H1 (cell line): ENCODE measurements around the gene HOMER2. TPM values are rescaled to one million over a fixed set of nuclear protein-coding genes. Genes with fewer than 3 reads are reported as not detected.

ENCODE experiments used
- CTCF ChIA-PET: fragments of 300-600 bp; sonication (Branson Sonifier 250); formaldehyde crosslinking; loops from one replicate; lab custom pipeline; 2021; ENCODE audit not compliant: partially characterized antibody; lab: Charles Lee
- POLR2A ChIA-PET: fragments of 300-600 bp; sonication (Branson Sonifier 250); formaldehyde crosslinking; loops from one replicate; lab custom pipeline; 2021; ENCODE audit warnings: inconsistent platforms; ENCODE audit not compliant: partially characterized antibody; lab: Charles Lee
- DNase-seq, 2 experiments: peaks; one replicate each; pipeline versions ENCODE4 v3.0.0 to v3.0.0-alpha.2; 2010 to 2022; ENCODE audit warnings: low spot score in 2 of 2, low read depth in 1 of 2, mixed read lengths in 1 of 2
- FAIRE-seq: peaks from 2 replicates; lab custom pipeline; 2011; peaks lifted over from hg19 to GRCh38; lab: Jason Lieb, UNC
- H2AFZ ChIP-seq: 2 replicates; pipeline ENCODE4 v1.8.1; 2012; ENCODE audit warnings: low read length, inconsistent platforms
- H2AK5ac ChIP-seq: 2 replicates; pipeline ENCODE4 v1.6.1; 2013; ENCODE audit warnings: low read depth, low read length
- H2BK120ac ChIP-seq: replicated peaks from 2 replicates; pipeline ENCODE3; 2013; ENCODE audit warnings: low read depth, low read length, inconsistent platforms
- H2BK12ac ChIP-seq: 2 replicates; pipeline ENCODE4 v1.6.1; 2013; ENCODE audit warnings: low read depth, low read length
- H2BK15ac ChIP-seq: 2 replicates; pipeline ENCODE4 v1.6.1; 2013; ENCODE audit warnings: low read length
- H2BK20ac ChIP-seq: 2 replicates; pipeline ENCODE4 v1.6.1; 2013; ENCODE audit warnings: low read length
- H2BK5ac ChIP-seq: 2 replicates; pipeline ENCODE4 v1.6.1; 2013; ENCODE audit warnings: low read depth, low read length
- H3K14ac ChIP-seq: 2 replicates; pipeline ENCODE4 v1.6.1; 2013; ENCODE audit warnings: inconsistent platforms; ENCODE audit not compliant: insufficient read length
- H3K18ac ChIP-seq: 2 replicates; pipeline ENCODE4 v1.6.1; 2013; ENCODE audit warnings: low read length; ENCODE audit errors: extremely low read depth
- H3K23ac ChIP-seq: 2 replicates; pipeline ENCODE4 v1.6.1; 2013; ENCODE audit warnings: inconsistent platforms; ENCODE audit not compliant: insufficient read length
- H3K23me2 ChIP-seq: 2 replicates; pipeline ENCODE4 v1.6.1; 2013; ENCODE audit warnings: low read depth, low read length
- H3K27ac ChIP-seq: 2 replicates; pipeline ENCODE4 v1.6.1; 2011; ENCODE audit warnings: low read depth, low read length, inconsistent platforms
- H3K27me3 ChIP-seq, 4 experiments: replicated peaks in 1 of 4; 1 replicate in 1 of 4; 2 replicates in 3 of 4; pipeline versions ENCODE4 v1.6.1 to v1.8.1; 2011 to 2013; ENCODE audit warnings: low read length in 3 of 4, mild to moderate bottlenecking in 3 of 4, inconsistent platforms in 2 of 4, mixed read lengths in 2 of 4, moderate library complexity in 1 of 4; ENCODE audit not compliant: control insufficient read depth in 3 of 4, insufficient read depth in 3 of 4; ENCODE audit errors: extremely low read depth in 1 of 4
- H3K36me3 ChIP-seq, 4 experiments: 2 replicates each; pipeline versions ENCODE4 v1.6.1 to v1.8.1; 2011 to 2013; ENCODE audit warnings: mild to moderate bottlenecking in 4 of 4, low read length in 3 of 4, moderate library complexity in 2 of 4, control low read depth in 1 of 4, inconsistent platforms in 1 of 4; ENCODE audit not compliant: insufficient read depth in 4 of 4, control insufficient read depth in 2 of 4
- H3K4ac ChIP-seq: replicated peaks from 2 replicates; pipeline ENCODE3; 2013; ENCODE audit warnings: low read length, low read depth, mixed read lengths, inconsistent platforms; ENCODE audit not compliant: insufficient read length
- H3K4me1 ChIP-seq, 4 experiments: replicated peaks in 1 of 4; 1 replicate in 1 of 4; 2 replicates in 3 of 4; pipeline versions ENCODE4 v1.6.1 to v1.8.1; 2011 to 2013; ENCODE audit warnings: low read length in 3 of 4, inconsistent platforms in 2 of 4, mixed read lengths in 1 of 4; ENCODE audit not compliant: insufficient read depth in 4 of 4, control insufficient read depth in 3 of 4
- H3K4me2 ChIP-seq, 2 experiments: 2 replicates each; pipeline versions ENCODE4 v1.6.1 to v1.8.1; 2011 to 2013; ENCODE audit warnings: low read depth in 2 of 2, low read length in 2 of 2, control low read depth in 1 of 2, inconsistent platforms in 1 of 2, mild to moderate bottlenecking in 1 of 2; ENCODE audit not compliant: insufficient read depth in 1 of 2
- H3K4me3 ChIP-seq, 4 experiments: fragments of 200-600, 300-600 bp in 1 of 4; sonication (generic), shearing (Covaris generic), sonication (Bioruptor Twin) in 1 of 4; 2 replicates each; pipeline versions ENCODE4 v1.5.1 to v1.8.1; 2011 to 2016; ENCODE audit warnings: low read length in 4 of 4, low read depth in 3 of 4, control low read depth in 2 of 4, inconsistent platforms in 2 of 4, mild to moderate bottlenecking in 2 of 4, mixed read lengths in 1 of 4, moderate library complexity in 1 of 4; ENCODE audit not compliant: insufficient read depth in 2 of 4; ENCODE audit errors: extremely low read depth in 1 of 4
- H3K56ac ChIP-seq: replicated peaks from 2 replicates; pipeline ENCODE3; 2013; ENCODE audit warnings: low read depth, mild to moderate bottlenecking, mixed read lengths, low read length, inconsistent platforms; ENCODE audit not compliant: insufficient read length
- H3K79me1 ChIP-seq: 2 replicates; pipeline ENCODE4 v1.6.1; 2013; ENCODE audit warnings: low read depth, low read length, control low read depth
- H3K79me2 ChIP-seq, 2 experiments: 2 replicates each; pipeline versions ENCODE4 v1.6.1 to v1.8.1; 2012 to 2013; ENCODE audit warnings: low read length in 2 of 2, mild to moderate bottlenecking in 2 of 2, inconsistent platforms in 1 of 2; ENCODE audit not compliant: insufficient read depth in 2 of 2, control insufficient read depth in 1 of 2
- H3K9ac ChIP-seq, 4 experiments: replicated peaks in 1 of 4; 1 replicate in 1 of 4; 2 replicates in 3 of 4; pipeline versions ENCODE4 v1.6.1 to v1.8.1; 2011 to 2013; ENCODE audit warnings: low read depth in 3 of 4, low read length in 3 of 4, control low read depth in 2 of 4, mild to moderate bottlenecking in 2 of 4, moderate library complexity in 2 of 4, inconsistent platforms in 1 of 4; ENCODE audit errors: extremely low read depth in 1 of 4
- H3K9me3 ChIP-seq, 2 experiments: 2 replicates each; pipeline versions ENCODE4 v1.6.1 to v1.8.1; 2012 to 2013; ENCODE audit warnings: mild to moderate bottlenecking in 2 of 2, moderate library complexity in 2 of 2, control low read depth in 1 of 2, inconsistent platforms in 1 of 2, low read depth in 1 of 2, low read length in 1 of 2, mixed read lengths in 1 of 2; ENCODE audit not compliant: insufficient read depth in 2 of 2
- H4K20me1 ChIP-seq, 2 experiments: replicated peaks in 1 of 2; 2 replicates each; pipeline versions ENCODE3 to v1.8.1; 2011 to 2013; ENCODE audit warnings: inconsistent platforms in 2 of 2, low read length in 2 of 2, mild to moderate bottlenecking in 1 of 2; ENCODE audit not compliant: insufficient read depth in 2 of 2, control insufficient read depth in 1 of 2
- H4K5ac ChIP-seq: 2 replicates; pipeline ENCODE4 v1.6.1; 2013; ENCODE audit warnings: low read length, low read depth, mixed read lengths, inconsistent platforms; ENCODE audit not compliant: insufficient read length
- H4K8ac ChIP-seq: 2 replicates; pipeline ENCODE4 v1.8.0; 2013; ENCODE audit warnings: mild to moderate bottlenecking, moderate library complexity, low read length, inconsistent platforms; ENCODE audit not compliant: insufficient read depth; ENCODE audit errors: extremely low read depth
- H4K91ac ChIP-seq: replicated peaks from 2 replicates; pipeline ENCODE3; 2013; ENCODE audit warnings: low read length, mixed read lengths, inconsistent platforms; ENCODE audit not compliant: insufficient read length
- CTBP2 ChIP-seq: IDR thresholded peaks from 2 replicates; pipeline ENCODE4 v1.7.0; 2011; ENCODE audit warnings: borderline replicate concordance, mild to moderate bottlenecking, moderate library complexity, mixed read lengths, low read length; ENCODE audit not compliant: insufficient read depth, insufficient read length
- EGR1 ChIP-seq: IDR thresholded peaks from 2 replicates; pipeline ENCODE4 v1.6.1; 2011; ENCODE audit warnings: low read depth, low read length, borderline replicate concordance
- EP300 ChIP-seq, 2 experiments: IDR thresholded peaks; 1 replicate in 1 of 2; 2 replicates in 1 of 2; pipeline ENCODE4 v1.6.1; 2011 to 2012; ENCODE audit warnings: low read depth in 2 of 2, low read length in 2 of 2, mild to moderate bottlenecking in 2 of 2, borderline replicate concordance in 1 of 2, inconsistent platforms in 1 of 2, moderate library complexity in 1 of 2
- MAFK ChIP-seq: IDR thresholded peaks from 2 replicates; pipeline ENCODE4 v1.6.1; 2012; ENCODE audit warnings: low read depth, mild to moderate bottlenecking, improper control_type of control experiment, low read length
- NRF1 ChIP-seq: IDR thresholded peaks from 2 replicates; pipeline ENCODE4 v1.6.1; 2011; ENCODE audit warnings: mild to moderate bottlenecking, low read depth, low read length, improper control_type of control experiment
- POLR2AphosphoS5 ChIP-seq: IDR thresholded peaks from 2 replicates; pipeline ENCODE4 v1.6.1; 2011; ENCODE audit warnings: low read depth, low read length
- RAD21 ChIP-seq, 2 experiments: IDR thresholded peaks in 1 of 2; conservative IDR thresholded peaks in 1 of 2; 2 replicates each; pipeline ENCODE4 v1.6.1; 2011; ENCODE audit warnings: low read depth in 2 of 2, low read length in 2 of 2, improper control_type of control experiment in 1 of 2, inconsistent platforms in 1 of 2, mild to moderate bottlenecking in 1 of 2, moderate library complexity in 1 of 2
- RXRA ChIP-seq: IDR thresholded peaks from 2 replicates; pipeline ENCODE4 v1.6.1; 2011; ENCODE audit warnings: low read depth, mild to moderate bottlenecking, low read length, moderate library complexity; ENCODE audit not compliant: insufficient read depth
- SIN3A ChIP-seq, 2 experiments: IDR thresholded peaks in 1 of 2; conservative IDR thresholded peaks in 1 of 2; 2 replicates each; pipeline ENCODE4 v1.6.1; 2011 to 2012; ENCODE audit warnings: low read length in 2 of 2, improper control_type of control experiment in 1 of 2, low read depth in 1 of 2, mild to moderate bottlenecking in 1 of 2
- SIRT6 ChIP-seq: IDR thresholded peaks from one replicate; pipeline ENCODE4 v1.7.1; 2012; ENCODE audit warnings: low read length, inconsistent platforms
- SIX5 ChIP-seq: IDR thresholded peaks from 2 replicates; pipeline ENCODE4 v1.6.1; 2011; ENCODE audit warnings: mild to moderate bottlenecking, low read depth, low read length
- WGBS, 2 experiments: shearing (Covaris generic) in 1 of 2; methylation state at CpG; one replicate each; pipeline versions ENCODE4 v1.1.6 to v1.1.7; 2013 to 2015; ENCODE audit warnings: low lambda C conversion rate in 2 of 2, mixed read lengths in 2 of 2, inconsistent platforms in 1 of 2, low coverage in 1 of 2, missing lambda C conversion rate in 1 of 2; ENCODE audit not compliant: insufficient replicate concordance in 2 of 2, insufficient coverage in 1 of 2, insufficient read length in 1 of 2; ENCODE audit errors: extremely low coverage in 1 of 2, missing lambda C conversion rate in 1 of 2; 5-methylcytosine and 5-hydroxymethylcytosine counted together
- polyA plus RNA-seq, 7 experiments: library from polyadenylated mRNA; depleted of rRNA in 3 of 7; stranded (reverse) in 5 of 7; unstranded in 2 of 7; fragments of >200 nt in 5 of 7; fragments of 200-250 nt in 2 of 7; gene quantifications; 1 replicate in 5 of 7; 2 replicates in 1 of 7; 4 replicates in 1 of 7; pipeline versions ENCODE4 v1.2.1 to v1.2.3, GENCODE V29; 2011 to 2013; ENCODE audit warnings: missing spikeins in 2 of 7, mixed read lengths in 2 of 7
- total RNA-seq: library from RNA; stranded (reverse); fragmentation: NEBNext Ultra II Directional; extraction: Animal tissue kit (Norgen Biotek cat#: 25700); gene quantifications from 2 replicates; pipeline ENCODE4 v1.2.1, GENCODE V29; 2021
- TF ChIP-seq, protein P1 (sequence below): IDR thresholded peaks from 2 replicates; pipeline ENCODE4 v1.6.1; 2012; ENCODE audit warnings: inconsistent platforms

The HOMER2 gene
- total and polyA plus RNA-seq, 2 of the 8 experiments (the other 6 are each of a cell fraction or from before 2014, with no cell fraction given), result 12.5 to 27.6 TPM

DNA sequence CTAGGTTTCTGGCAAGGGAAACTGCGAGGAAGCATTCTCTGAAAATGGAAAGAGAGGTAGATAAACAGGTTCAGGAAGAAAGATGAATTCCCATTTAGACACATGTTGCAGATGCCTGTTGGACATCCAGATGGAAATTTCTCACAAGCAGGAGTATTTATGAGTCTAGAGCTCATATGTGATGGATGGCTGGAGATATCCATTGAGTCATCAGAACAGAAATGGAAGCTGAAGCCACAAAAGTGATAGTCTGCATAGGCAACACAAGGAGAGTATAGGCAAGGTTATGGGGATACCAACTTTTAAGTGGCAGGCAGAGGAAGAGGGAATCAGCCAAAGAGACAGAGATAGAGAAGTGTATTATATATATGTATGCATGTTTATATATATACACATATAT, 27.2 kb upstream of the HOMER2 start:
- H4K20me1 ChIP-seq, result no peaks in the 10 kb centered on the region

More for the DNA sequence above, 27.2 kb upstream of the HOMER2 start:
- Histone ChIP-seq H3K4me2 (no peak overlapping the region), H3K4ac (no peak overlapping the region), H2BK20ac (no peak overlapping the region), H3K23ac (no peak overlapping the region), H4K5ac (no peak overlapping the region), H3K18ac (no peak overlapping the region), H2BK12ac (no peak overlapping the region), H2BK5ac (no peak overlapping the region)
- 76% methylated on average over 1 of the region's 1 CpG; no CpG with 5 or more reads in 1 of the 2 experiments for WGBS, 2 experiments
- no peak for TF ChIP-seq RXRA
- no peak for TF ChIP-seq RAD21 (IDR thresholded peaks at IDR 0.05 in 1 of 2, conservative IDR thresholded peaks at IDR 0.05 in 1 of 2; ENCODE audit: low read depth in 2 of 2, low read length in 2 of 2)
- no peak for TF ChIP-seq MAFK
- no peak for TF ChIP-seq CTBP2
- TF ChIP-seq NRF1, result no peak
- no peak for TF ChIP-seq EP300 (IDR thresholded peaks at IDR 0.05; ENCODE audit: borderline replicate concordance in 1 of 2, low read depth in 2 of 2, low read length in 2 of 2)
- TF ChIP-seq SIX5, result no peak
- TF ChIP-seq SIRT6, result no peak
- TF ChIP-seq, protein P1, sequence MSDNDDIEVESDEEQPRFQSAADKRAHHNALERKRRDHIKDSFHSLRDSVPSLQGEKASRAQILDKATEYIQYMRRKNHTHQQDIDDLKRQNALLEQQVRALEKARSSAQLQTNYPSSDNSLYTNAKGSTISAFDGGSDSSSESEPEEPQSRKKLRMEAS, result no peak
- no peak for TF ChIP-seq POLR2AphosphoS5
- no peak for TF ChIP-seq SIN3A (conservative IDR thresholded peaks at IDR 0.05 in 1 of 2, IDR thresholded peaks at IDR 0.05 in 1 of 2; ENCODE audit: low read depth in 1 of 2, low read length in 2 of 2)
- TF ChIP-seq EGR1, result no peak
- TF ChIP-seq, all 59 proteins: peak for 0
- Histone ChIP-seq H4K91ac (no peak overlapping the region), H3K9me3 (no peaks in the 10 kb centered on the region), H3K79me1 (no peaks in the 10 kb centered on the region), H2BK120ac (no peak overlapping the region), H3K23me2 (no peaks in the 10 kb centered on the region), H2AK5ac (no peak overlapping the region), H2AFZ (no peak overlapping the region), H3K9ac (no peak overlapping the region), H3K79me2 (no peaks in the 10 kb centered on the region), H2BK15ac (no peak overlapping the region), H3K14ac (no peak overlapping the region), H3K4me1 (no peaks in the 10 kb centered on the region), H3K56ac (no peak overlapping the region), H3K27ac (no peak overlapping the region), H3K36me3 (no peaks in the 10 kb centered on the region), H4K8ac (no peak overlapping the region), H3K27me3 (no peaks in the 10 kb centered on the region), H3K4me3 (no peak overlapping the region)
- no peak for FAIRE-seq
- CTCF ChIA-PET, result interaction anchor here (0.5 to 1.6 kb wide), 3 partner anchors 119 to 131 kb away, joined by 3 read pairs; no protein-coding TSS in a partner anchor
- POLR2A ChIA-PET, result interaction anchor here (1.1 kb wide), 1 partner anchor 32 kb away, joined by 3 read pairs; no protein-coding TSS in a partner anchor
- DNase-seq, result no peak
